Amygdala (tissue), 56 donors: ENCODE measurements around the gene RNF44.
"Not testable (repeated sequence)": the region's sequence is repeated elsewhere in the genome, so short reads cannot be mapped to it uniquely, and the experiment has no call there.

Experiments used
- DNase-seq, 56 donors: peaks; one replicate each; lab custom pipeline; 2025; lab: John Stamatoyannopoulos, UW

RNF44 gene

GRCh38 chr5:176553260-176554085 is 16.3 kb upstream of the RNF44 start:
- no peak for DNase-seq

- no peak for DNase-seq
Measured at GRCh38 chr5:176552332-176552869, 15.2 kb upstream of the RNF44 start.

- not testable (repeated sequence) for DNase-seq
Measured at GRCh38 chr5:176550937-176551336, 13.7 kb upstream of the RNF44 start.

GRCh38 chr5:176550275-176550831 is 13.2 kb upstream of the RNF44 start:
- no peak for DNase-seq

- DNase-seq: no peak
Measured at GRCh38 chr5:176549871-176550270, 12.7 kb upstream of the RNF44 start.

- DNase-seq: no peak
Measured at GRCh38 chr5:176548967-176549444, 11.8 kb upstream of the RNF44 start, which contains the start of gene CDHR2. Gene CDHR2 (plus strand): TSS chr5:176549342. CDS start chr5:176565353, 16,011 bp downstream.

GRCh38 chr5:176547802-176548201 is 10.6 kb upstream of the RNF44 start:
- no peak for DNase-seq

GRCh38 chr5:176545737-176546509 is 8.7 kb upstream of the RNF44 start:
- no peak for DNase-seq

- no peak for DNase-seq
Measured at GRCh38 chr5:176545388-176545736, 8.2 kb upstream of the RNF44 start.

- peak in 28 of 56 donors; percentile 21 to 69 (median 38) for DNase-seq
Measured at GRCh38 chr5:176543428-176544182, 6.4 kb upstream of the RNF44 start.

GRCh38 chr5:176542596-176543427 is 5.6 kb upstream of the RNF44 start:
- peak in 1 of 56 donors; percentile 42 for DNase-seq

GRCh38 chr5:176542135-176542595 is 5.0 kb upstream of the RNF44 start:
- DNase-seq: no peak

- DNase-seq: peak in 1 of 56 donors; percentile 12
Measured at GRCh38 chr5:176541338-176542134, 4.3 kb upstream of the RNF44 start.

GRCh38 chr5:176540956-176541337 is 3.7 kb upstream of the RNF44 start:
- DNase-seq: no peak

GRCh38 chr5:176540476-176540899 is 3.3 kb upstream of the RNF44 start:
- no peak for DNase-seq

- DNase-seq: no peak
Measured at GRCh38 chr5:176538989-176539384, 1.8 kb upstream of the RNF44 start.

GRCh38 chr5:176538230-176538988 is 1.2 kb upstream of the RNF44 start:
- no peak for DNase-seq
